ENCODE data around the gene CBLN3. TPM values are rescaled to one million over a fixed set of nuclear protein-coding genes. Genes with fewer than 3 reads are reported as not detected.

Gene CBLN3
- total RNA-seq, 1 experiment from 2014 or later: 1.9 TPM

DNA sequence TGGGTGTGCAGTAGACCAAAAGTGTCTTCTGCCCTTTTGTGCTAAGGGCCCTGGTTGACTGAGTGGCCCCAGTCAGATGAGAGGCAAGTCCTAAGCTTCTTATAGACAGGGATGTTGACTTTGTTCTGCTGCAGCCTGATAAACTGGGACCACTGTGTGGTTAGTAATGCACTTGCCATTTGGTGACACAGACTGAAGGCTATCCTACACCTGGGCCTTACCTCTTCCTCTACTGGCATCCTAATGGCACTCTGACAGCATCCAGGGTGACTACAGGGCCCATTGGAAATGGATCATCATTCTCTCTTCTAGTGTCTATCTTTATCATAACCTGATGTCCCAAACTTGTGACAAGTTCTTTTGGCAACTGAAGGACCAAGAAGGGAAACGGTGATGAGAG, 9.8 kb upstream of the CBLN3 start:
- no peak for DNase-seq (ENCODE audit: low read depth)

DNA sequence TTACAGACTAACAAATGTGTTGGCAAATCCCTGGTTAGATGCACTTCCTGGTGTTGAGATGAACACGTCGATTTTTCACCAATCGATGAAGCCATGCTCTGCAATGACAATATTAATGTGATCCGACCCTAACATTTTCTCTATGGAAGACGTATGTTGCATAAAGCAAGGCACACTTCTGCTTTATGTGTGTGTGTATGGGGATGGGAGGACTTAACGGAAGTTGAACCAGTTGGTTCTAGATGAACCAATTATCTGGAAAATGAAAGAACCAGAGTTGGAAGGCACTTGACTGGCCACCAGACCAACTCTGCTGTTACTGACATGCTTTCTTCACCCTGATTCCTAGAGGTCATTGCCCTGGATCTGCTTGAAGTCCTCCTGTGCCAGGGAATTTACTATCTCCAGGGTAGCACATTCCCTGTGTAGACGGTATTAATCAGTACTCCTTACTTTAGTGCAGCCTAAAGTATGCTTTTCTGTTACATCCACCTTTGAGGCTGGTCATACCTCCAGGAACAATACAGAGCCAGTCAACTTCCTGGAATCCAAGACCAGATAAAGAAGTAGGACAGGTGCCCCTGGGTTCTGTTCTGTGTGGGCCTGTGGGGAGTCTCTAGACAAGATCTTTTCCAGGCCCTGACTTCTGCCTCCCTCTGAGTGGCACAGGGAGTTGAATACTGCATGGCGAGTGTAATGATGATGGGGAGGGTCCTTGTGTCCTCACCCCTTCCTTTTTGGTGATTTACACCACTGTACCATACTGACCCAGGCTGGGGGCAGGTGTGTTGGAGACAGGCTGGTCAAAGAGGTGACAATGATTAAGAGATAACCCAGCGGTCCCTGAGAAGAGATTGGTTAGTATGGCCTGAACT, 9.0 kb upstream of the CBLN3 start:
- DNase-seq (ENCODE audit: low read depth): no peak

- DNase-seq (ENCODE audit: low read depth): no peak
Observed at GRCh38 chr14:24437736-24438067, 8.2 kb upstream of the CBLN3 start.

GRCh38 chr14:24437020-24437735, 7.7 kb upstream of the CBLN3 start:
- no peak for DNase-seq (ENCODE audit: low read depth)

GRCh38 chr14:24436355-24437019, 7.0 kb upstream of the CBLN3 start:
- DNase-seq (ENCODE audit: low read depth): peak; percentile 81

GRCh38 chr14:24435998-24436354, 6.5 kb upstream of the CBLN3 start:
- no peak for DNase-seq (ENCODE audit: low read depth)

GRCh38 chr14:24435192-24435810, 5.8 kb upstream of the CBLN3 start:
- no peak for DNase-seq (ENCODE audit: low read depth)

GRCh38 chr14:24434676-24435075, 5.2 kb upstream of the CBLN3 start:
- DNase-seq (ENCODE audit: low read depth): no peak

DNA sequence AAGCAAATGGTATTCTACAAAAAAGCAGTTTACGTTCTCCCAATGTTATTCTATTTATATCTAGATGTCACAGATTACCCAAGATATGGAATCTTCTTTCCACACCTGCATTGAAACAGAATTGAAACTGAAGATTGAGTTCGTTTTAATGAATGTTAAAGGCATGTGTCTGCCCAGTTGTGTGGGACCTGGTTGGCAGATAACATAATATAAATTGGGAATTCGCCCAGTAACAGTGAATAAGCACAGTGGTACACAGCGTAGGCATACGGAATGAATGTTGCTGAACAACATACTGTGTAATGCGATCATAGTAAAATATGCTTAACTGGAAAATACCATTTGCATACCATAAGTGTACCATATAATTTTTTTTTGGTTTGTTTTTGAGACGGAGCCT, 4.6 kb upstream of the CBLN3 start:
- no peak for DNase-seq (ENCODE audit: low read depth)

DNA sequence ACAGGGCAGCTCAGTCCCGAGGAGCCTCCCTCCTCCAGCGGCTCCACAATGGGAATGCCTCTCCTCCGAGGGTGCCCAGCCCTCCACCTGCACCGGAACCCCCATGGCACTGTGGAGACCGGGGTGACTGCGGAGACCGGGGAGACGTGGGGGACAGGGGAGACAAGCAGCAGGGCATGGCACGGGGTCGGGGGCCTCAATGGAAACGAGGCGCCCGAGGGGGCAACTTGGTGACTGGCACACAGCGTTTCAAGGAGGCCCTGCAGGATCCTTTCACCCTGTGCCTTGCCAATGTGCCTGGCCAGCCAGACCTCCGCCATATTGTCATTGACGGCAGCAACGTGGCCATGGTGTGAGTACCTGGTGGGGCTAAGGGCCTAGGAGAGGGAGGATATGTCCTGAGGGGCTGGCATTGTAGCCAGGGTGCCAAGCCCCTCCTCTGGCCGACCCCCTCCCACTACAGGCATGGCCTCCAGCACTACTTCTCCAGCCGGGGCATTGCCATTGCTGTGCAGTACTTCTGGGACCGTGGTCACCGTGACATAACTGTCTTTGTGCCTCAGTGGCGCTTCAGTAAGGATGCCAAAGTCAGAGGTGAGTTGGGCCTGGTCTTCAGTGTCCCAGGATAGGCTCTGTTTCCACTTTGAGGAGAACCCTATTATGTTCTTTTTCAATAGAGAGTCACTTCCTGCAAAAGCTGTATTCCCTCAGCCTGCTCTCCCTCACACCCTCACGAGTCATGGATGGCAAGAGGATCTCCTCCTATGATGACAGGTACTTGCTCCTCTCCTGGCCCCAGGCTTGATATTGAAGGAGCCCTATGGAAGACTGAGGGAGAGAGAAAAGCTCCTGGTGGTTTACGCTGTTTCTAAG, 3.0 kb upstream of the CBLN3 start:
- DNase-seq (ENCODE audit: low read depth): no peak

DNA sequence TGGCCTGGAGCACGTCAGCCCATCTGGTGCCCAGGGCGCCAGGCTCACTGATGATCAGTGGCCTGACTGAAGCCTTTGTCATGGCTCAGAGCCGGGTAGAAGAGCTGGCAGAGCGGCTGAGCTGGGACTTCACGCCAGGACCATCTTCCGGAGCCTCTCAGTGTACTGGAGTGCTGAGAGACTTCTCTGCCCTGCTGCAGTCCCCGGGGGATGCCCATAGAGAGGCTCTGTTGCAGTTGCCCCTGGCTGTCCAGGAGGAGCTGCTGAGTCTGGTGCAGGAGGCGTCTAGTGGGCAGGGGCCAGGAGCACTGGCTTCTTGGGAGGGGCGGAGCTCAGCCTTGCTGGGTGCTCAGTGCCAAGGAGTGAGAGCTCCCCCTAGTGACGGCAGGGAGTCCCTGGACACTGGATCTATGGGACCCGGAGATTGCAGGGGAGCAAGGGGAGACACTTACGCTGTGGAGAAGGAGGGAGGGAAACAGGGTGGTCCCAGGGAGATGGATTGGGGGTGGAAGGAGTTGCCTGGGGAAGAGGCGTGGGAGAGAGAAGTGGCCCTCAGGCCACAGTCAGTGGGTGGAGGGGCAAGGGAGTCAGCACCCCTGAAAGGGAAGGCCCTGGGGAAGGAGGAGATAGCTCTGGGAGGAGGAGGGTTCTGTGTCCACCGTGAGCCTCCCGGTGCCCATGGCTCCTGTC, 2.2 kb upstream of the CBLN3 start:
- DNase-seq (ENCODE audit: low read depth): peak; percentile 89

DNA sequence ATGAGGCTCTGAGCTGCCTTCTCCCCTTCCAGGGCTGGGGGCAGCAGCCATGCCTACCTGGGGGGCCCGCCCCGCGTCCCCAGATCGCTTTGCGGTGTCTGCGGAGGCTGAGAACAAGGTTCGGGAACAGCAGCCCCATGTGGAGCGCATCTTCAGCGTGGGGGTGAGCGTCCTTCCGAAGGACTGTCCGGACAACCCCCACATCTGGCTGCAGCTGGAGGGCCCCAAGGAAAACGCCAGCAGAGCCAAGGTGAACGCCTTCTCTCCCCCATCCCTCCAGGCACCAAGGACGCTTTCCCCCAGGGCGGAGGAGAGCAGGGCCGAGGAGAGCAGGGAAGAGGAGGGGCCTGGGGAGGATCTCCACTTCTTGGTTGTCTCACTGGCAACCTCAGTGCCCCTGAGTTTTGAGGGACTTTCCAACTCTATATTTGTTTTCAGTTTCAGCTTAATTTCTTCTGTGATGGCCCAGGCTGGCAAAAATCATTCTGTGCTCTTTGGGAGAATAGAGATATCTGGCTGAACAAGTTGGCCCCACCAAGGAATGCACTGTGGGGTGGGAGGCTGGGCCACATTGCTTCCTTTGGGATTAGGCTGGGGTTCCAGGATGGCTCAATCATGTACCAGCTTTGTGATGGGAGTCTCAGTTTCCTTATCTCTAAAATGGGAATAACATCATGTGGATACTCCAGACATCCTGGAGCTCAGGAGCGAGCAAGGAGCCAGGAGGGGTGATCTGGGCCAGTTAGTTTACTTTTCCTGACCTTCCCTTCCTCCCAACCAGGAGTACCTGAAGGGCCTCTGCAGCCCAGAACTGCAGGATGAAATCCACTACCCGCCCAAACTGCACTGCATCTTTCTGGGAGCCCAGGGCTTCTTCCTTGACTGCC, 1.5 kb upstream of the CBLN3 start:
- peak; percentile 39 for DNase-seq (ENCODE audit: low read depth)

GRCh38 chr14:24430143-24430681, 744 bp upstream of the CBLN3 start:
- peak; percentile 69 for DNase-seq (ENCODE audit: low read depth)

GRCh38 chr14:24428628-24429394, 657 bp downstream of the CBLN3 start:
- no peak for DNase-seq (ENCODE audit: low read depth)

- no peak for DNase-seq (ENCODE audit: low read depth)
Observed at GRCh38 chr14:24427537-24428508, 1.6 kb downstream of the CBLN3 start.

- DNase-seq (ENCODE audit: low read depth): no peak
Observed at GRCh38 chr14:24426912-24427536, 2.4 kb downstream of the CBLN3 start.
